HG03064 (cell line): ENCODE data around the gene KRT40.

Source experiments
- ATAC-seq: cut with Tn5 transposase; IDR thresholded peaks from one replicate; pipeline ENCODE4 v1.9.1; 2021; ENCODE audit warnings: low read depth; ENCODE audit not compliant: unreplicated experiment

Gene KRT40

GRCh38 chr17:40953881-40954280 lies 30.2 kb downstream of the KRT40 start:
- no peak for ATAC-seq

- no peak for ATAC-seq
Observed at GRCh38 chr17:40952661-40953060, 31.5 kb downstream of the KRT40 start.

DNA sequence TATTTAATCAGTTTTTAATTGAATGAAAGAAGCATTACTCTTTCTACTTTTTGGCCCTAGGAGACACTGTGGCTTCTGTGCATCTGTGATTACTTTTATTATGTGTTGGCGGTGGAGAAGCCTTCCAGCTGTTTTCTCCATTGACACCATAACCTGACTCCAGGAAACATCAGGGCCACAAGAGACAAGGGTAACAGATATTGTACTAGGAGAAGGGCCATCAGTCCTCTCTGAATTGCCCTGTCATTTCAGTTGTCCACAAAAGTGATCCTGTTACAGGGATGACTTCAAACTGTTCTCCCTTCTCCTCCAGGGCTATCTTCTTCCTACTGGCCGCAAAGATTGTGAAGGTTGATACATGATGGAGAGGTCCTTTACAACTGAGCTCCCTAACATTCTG lies 32.0 kb downstream of the KRT40 start:
- ATAC-seq: no peak

- no peak for ATAC-seq
Observed at GRCh38 chr17:40951011-40951622, 33.0 kb downstream of the KRT40 start.

DNA sequence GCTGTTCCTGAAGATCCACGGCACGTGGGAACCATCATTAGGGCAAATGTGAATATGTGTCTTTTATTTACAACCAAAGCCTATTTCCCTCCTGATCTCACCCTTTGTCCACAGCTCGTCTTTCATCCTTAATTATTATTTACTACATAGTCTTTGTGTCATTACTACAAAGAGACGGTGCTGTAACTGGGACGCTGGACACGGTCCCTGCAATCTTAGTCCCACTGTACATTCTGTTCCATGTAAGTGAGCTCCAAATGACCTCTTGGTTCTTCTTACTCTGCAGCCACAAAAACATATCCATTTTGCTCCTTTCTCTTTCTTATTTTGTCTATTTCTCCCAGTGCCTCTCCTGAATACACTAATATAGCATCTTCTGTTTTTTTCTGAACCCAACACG lies 34.0 kb downstream of the KRT40 start:
- no peak for ATAC-seq

GRCh38 chr17:40949418-40949817 lies 34.7 kb downstream of the KRT40 start:
- no peak for ATAC-seq

GRCh38 chr17:40947929-40948328 lies 36.2 kb downstream of the KRT40 start:
- no peak for ATAC-seq

DNA sequence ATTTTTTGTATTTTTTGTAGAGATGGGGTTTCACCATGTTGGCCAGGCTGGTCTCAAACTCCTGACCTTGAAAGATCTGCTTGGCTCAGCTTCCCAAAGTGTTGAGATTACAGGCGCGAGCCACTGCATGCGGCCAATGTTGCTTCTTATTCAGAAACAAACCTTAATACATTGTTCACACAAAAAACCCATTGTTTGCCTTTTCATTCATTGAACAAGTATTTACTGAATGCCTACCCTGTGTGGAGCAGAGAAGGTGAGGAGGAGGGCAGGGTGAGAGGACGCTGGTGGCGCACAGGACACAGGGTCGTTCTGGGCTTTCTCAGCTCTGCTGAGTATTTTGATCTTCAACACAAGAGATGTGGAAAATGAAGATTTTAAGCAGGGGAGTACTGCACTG lies 38.7 kb downstream of the KRT40 start:
- ATAC-seq: no peak

GRCh38 chr17:40944531-40944930 lies 39.6 kb downstream of the KRT40 start:
- ATAC-seq: no peak

DNA sequence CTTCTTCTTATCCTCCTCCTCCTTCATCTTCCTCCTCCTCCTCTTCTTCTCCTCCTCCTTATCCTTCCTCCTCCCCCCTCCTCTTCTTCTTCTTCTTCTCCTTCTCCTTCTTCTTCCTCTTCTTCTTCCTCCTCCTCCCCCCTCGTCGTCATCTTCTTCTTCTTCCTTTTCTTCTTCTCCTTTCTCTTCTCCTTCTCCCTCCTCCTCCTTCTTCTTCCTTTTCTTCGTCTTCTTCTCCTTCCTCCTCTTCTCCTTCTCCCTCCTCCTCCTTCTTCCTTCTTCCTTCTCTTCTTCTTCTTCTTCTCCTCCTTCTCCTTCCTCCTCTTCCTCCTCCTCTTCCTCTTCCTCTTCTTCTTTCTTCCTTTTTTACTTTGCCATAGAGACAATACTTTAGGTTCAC lies 41.6 kb downstream of the KRT40 start:
- no peak for ATAC-seq

DNA sequence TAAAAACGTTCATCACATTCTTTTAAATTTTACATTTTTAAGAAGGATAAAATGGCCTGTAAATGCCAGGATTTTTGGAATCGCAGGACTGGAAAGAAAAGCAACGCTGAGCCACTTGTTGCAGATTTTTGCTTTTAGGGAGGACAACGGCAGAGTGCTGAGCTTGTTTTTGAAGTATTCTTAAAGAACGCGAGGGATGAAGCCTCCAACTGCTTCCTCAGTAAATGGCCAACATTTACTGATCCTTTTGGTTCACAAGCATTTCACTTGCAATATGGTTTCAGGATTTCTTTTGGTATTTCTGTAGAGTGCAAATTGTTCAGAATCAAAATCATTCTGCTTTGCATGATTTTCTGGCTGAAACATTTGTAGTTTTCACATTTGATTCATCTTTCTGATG lies 43.9 kb downstream of the KRT40 start:
- no peak for ATAC-seq

DNA sequence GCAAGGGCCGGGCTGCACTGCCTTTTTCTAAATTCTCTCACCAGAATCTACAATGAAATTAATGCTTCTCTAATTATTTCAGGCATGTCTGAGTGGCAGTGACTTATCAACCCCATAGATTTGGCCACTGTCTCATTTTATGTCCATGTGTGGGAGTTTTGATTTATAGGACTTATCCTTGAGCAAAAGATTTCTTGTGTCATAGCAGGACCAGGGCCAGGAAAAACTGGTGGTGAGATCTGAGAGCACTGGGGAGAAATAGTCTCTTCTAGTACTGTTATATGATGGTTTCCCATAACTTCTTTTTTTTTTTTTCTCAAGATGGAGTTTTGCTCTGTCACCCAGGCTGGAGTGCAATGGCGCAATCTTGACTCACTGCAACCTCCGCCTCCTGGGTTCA lies 45.1 kb downstream of the KRT40 start:
- ATAC-seq: no peak

GRCh38 chr17:40937384-40937819 lies 46.7 kb downstream of the KRT40 start, which contains the start of gene KRT23:
TSS of gene KRT23 (minus strand) at chr17:40937646. CDS start at chr17:40936603, 1,043 bp downstream.
- ATAC-seq: no peak

DNA sequence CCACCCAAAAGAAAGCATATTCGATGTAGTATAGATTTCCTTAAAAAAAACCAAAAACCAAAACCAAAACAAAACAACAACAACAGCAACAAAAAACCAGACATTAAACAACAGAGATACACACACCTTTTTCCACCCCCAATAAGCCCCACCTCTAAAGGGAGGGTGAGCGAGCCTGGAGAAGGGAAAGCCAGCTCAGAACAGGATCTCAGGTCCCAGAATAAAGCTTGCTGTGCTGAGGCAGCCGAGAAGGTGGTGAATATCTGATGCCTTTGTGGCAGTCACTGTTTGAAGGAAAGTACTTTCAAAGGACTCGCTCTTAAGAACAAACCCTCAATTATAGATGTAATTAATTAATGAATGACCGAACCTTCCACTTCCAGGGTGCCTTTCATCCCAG lies 47.1 kb downstream of the KRT40 start:
- no peak for ATAC-seq

DNA sequence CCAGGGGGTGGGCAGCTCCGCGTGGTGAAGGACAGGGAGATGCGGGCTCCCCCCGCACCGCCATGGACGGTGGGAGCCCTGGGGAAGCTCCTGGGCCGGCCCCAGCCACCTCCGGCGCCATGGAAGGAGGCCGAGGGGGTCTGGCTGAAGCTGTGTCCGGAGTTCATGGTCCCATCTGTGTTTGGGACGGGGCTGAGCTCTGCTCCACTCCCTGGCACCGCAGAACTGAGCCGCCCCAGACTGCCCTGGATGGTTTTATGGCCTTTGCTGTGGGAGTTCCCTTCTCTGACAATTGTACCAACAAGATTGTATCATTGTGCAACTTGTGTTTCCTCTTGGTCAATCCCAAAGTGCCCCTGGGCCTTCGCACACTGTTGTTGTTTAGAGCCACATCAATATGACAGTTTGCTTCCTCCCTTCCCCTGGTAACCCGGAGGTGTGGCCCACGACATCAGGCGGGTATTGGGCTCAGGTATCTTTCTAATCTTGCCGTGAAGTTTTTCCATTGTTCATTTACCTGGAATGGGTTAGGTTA lies 47.6 kb downstream of the KRT40 start:
- no peak for ATAC-seq

GRCh38 chr17:40935624-40936023 lies 48.5 kb downstream of the KRT40 start:
- no peak for ATAC-seq

GRCh38 chr17:40932608-40933007 lies 51.5 kb downstream of the KRT40 start:
- ATAC-seq: no peak

DNA sequence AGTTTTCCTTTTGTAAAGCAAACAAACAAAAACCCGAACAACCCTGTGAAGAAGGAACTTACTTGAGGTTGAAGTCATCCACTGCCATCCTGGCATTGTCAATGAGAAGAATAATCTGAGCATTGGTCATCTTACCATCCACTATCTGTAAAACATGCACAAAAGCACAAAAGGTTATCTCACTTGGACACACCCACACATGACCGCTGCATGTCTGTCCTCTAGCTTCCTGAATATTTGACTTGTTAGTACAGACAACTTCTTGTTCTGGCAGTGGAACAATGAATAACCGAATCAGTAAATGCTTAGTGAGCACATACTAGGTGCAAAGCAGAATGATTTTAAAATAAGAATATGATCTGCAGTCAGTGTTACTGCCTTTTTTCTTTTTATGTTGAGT lies 52.8 kb downstream of the KRT40 start:
- no peak for ATAC-seq
